Adrenal gland (tissue), 12 donors: Measurements from ENCODE around the gene TMOD1. TPM values are rescaled to one million over a fixed set of nuclear protein-coding genes. Genes with fewer than 3 reads are reported as not detected.

Experiments used
- DNase-seq, 7 donors: peaks; one replicate each; pipeline ENCODE4 v3.0.0-alpha.2; 2019 to 2020
- H3K27ac ChIP-seq, 5 donors: fragments of 200-600 bp; sonication (generic) in 4 of 5; 1 replicate in 3 of 5; 2 replicates in 2 of 5; pipeline versions ENCODE4 v1.5.1 to v1.8.0; 2016 to 2020; ENCODE audit warnings: mild to moderate bottlenecking in 1 of 5
- H3K27me3 ChIP-seq: fragments of 200-600 bp; 2 replicates; pipeline ENCODE4 v1.8.0; 2021
- H3K36me3 ChIP-seq, 2 donors: fragments of 200-600 bp; replicated peaks in 1 of 2; 1 replicate in 1 of 2; 2 replicates in 1 of 2; pipeline versions ENCODE4 v1.5.1 to v1.8.0; 2018 to 2022
- H3K4me1 ChIP-seq, 2 donors: fragments of 200-600 bp; replicated peaks in 1 of 2; 1 replicate in 1 of 2; 2 replicates in 1 of 2; pipeline versions ENCODE4 v1.5.1 to v1.8.0; 2018 to 2021
- H3K4me3 ChIP-seq, 4 donors: fragments of 200-600 bp; sonication (generic) in 3 of 4; one replicate each; pipeline ENCODE4 v1.5.1; 2016 to 2018
- H3K9me3 ChIP-seq, 3 donors: fragments of 200-600 bp; sonication (generic) in 1 of 3; replicated peaks in 1 of 3; 1 replicate in 2 of 3; 2 replicates in 1 of 3; pipeline versions ENCODE4 v1.5.1 to v1.8.0; 2016 to 2021
- POLR2A ChIP-seq, 2 donors: fragments of 450-650 bp; IDR thresholded peaks; one replicate each; pipeline ENCODE4 v1.6.1; 2017; ENCODE audit warnings: antibody characterized with exemption in 2 of 2, mild to moderate bottlenecking in 2 of 2, moderate library complexity in 1 of 2
- WGBS, 4 donors: extraction: QIAGEN DNeasy Blood & Tissue Kit in 2 of 4; methylation state at CpG; one replicate each; pipeline versions ENCODE4 v1.1.5 to v1.1.7; 2013 to 2017; 5-methylcytosine and 5-hydroxymethylcytosine counted together
- intact Hi-C, 2 donors: fragments of 100-400 bp; cut with DNase I; formaldehyde crosslinking; loops; one replicate each; pipeline versions ENCODE4 v1.14.1 to v1.15.0; 2022 to 2023
- polyA plus RNA-seq, 3 donors: library from polyadenylated mRNA; stranded (reverse); fragments of 200-250 nt in 2 of 3; fragments of 350-450 nt in 1 of 3; fragmentation: Illumina TruSeq in 1 of 3; extraction: RNeasy Lipid Tissue Mini Kit (QIAGEN cat#74804) in 1 of 3; gene quantifications; one replicate each; pipeline ENCODE4 v1.2.3, GENCODE V29; 2013 to 2014
- total RNA-seq, 9 donors: library from RNA; depleted of rRNA in 4 of 9; stranded (reverse); fragments of >200 nt in 4 of 9; fragments of 120-200 nt in 1 of 9; fragmentation: NEBNext Ultra II Directional in 1 of 9; extraction: Animal tissue kit (Norgen Biotek cat#: 25700) in 1 of 9; gene quantifications; one replicate each; pipeline versions ENCODE4 v1.1.0 to v1.2.4, GENCODE V29; 2013 to 2023
- TF ChIP-seq, protein P1 (sequence below), 6 experiments: fragments of 450-650 bp in 4 of 6; fragments of 200-600 bp in 2 of 6; sonication (generic) in 1 of 6; IDR thresholded peaks; 1 replicate in 5 of 6; 2 replicates in 1 of 6; pipeline versions ENCODE4 v1.5.1 to v1.8.0; 2016 to 2021; ENCODE audit warnings: antibody characterized with exemption in 6 of 6, mild to moderate bottlenecking in 2 of 6, moderate library complexity in 1 of 6
- donor health status: healthy with polysubstance abuse.
- donor health status: Bipolar disorder and iron deficiency.
- donor health status: DM: yes; HTN: yes; CAD: no.
- donor health status: DM: no; HTN: no; CAD: no.
- donor health status: DM: no; HTN: no; CAD: no.
- donor health status: DM: yes; HTN: yes; CAD: no.

TMOD1 gene
- total and polyA plus RNA-seq, 12 donors = 23.9 to 91.2 (median 59.8) TPM

DNA sequence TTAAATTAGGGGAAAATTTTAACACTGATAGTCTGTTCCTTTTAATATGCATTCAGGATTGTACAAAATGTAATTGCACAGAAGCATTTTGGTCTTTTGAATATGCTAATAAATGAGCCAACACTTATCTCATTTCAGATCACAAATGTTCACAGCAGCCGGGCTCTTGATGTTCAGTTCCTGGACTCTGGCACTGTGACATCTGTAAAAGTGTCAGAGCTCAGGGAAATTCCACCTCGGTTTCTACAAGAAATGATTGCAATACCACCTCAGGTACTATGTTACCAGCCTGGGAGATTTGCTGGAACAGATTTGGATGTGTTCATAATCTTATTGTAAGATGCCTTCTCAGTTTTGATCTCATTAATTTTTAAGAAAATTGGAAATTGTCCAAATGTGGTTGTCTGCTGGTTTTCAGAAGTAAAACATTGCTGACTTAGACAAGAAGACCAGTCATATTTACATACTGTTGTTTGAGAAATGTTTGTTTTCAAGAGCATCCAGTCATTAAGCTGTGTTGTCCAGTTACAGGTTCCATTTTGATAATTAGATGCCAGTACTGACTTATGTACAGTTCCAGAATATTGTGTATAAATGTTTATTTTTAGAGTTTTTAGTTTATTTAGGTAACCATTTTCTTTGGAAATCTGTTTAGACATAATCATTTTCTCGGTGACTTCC, 23.0 kb upstream of the TMOD1 start:
- no peaks in the 10 kb centered on the region for H3K36me3 ChIP-seq
- no peaks in the 10 kb centered on the region for H3K4me1 ChIP-seq
- no peaks in the 10 kb centered on the region for H3K9me3 ChIP-seq
- H3K4me3 ChIP-seq = no peak overlapping the region
- intact Hi-C loops = no loop called here
- TF ChIP-seq, protein P1, sequence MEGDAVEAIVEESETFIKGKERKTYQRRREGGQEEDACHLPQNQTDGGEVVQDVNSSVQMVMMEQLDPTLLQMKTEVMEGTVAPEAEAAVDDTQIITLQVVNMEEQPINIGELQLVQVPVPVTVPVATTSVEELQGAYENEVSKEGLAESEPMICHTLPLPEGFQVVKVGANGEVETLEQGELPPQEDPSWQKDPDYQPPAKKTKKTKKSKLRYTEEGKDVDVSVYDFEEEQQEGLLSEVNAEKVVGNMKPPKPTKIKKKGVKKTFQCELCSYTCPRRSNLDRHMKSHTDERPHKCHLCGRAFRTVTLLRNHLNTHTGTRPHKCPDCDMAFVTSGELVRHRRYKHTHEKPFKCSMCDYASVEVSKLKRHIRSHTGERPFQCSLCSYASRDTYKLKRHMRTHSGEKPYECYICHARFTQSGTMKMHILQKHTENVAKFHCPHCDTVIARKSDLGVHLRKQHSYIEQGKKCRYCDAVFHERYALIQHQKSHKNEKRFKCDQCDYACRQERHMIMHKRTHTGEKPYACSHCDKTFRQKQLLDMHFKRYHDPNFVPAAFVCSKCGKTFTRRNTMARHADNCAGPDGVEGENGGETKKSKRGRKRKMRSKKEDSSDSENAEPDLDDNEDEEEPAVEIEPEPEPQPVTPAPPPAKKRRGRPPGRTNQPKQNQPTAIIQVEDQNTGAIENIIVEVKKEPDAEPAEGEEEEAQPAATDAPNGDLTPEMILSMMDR (IDR thresholded peaks at IDR 0.05) = no peak
- TF ChIP-seq POLR2A (IDR thresholded peaks at IDR 0.05) = no peak
- DNase-seq = peak in 1 of 7 donors; percentile 10
- no peaks in the 10 kb centered on the region for H3K27me3 ChIP-seq
- WGBS, 4 donors = 64 to 75% (median 69%) methylated on average over 3 of the region's 3 CpGs
- H3K27ac ChIP-seq = no peak overlapping the region

DNA sequence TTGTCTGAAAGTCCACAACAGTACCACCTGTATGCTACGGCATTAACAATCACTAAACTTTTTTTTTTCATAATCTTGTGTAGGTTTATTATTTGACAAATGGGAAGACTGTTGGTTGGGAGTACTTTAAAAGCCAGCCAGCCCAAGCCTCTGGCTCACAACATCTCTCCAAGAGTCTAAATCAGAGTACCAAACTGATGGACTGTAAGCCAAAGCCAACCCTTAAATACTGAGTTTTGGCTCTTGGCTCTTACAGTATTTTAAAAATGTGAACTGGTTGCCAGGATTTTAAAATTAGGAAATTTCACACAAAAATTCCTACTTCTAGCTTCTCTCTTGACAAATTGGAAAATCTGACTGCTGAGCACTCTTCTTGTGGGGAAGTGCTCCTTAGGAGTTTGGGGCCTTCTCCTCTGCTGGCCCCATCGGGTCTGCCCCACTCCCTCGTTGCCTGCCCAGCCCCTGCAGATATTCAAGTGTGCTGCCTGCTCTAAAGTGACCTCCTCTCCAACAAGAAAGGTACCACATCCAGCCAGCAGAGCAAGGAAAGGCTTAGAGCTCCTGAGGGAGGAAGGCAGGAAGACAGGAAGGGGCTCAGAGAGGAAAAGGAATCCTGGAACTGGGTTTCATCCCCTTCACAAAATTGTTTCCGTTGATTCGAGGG, 21.8 kb upstream of the TMOD1 start:
- no peak for TF ChIP-seq POLR2A (IDR thresholded peaks at IDR 0.05)
- TF ChIP-seq, protein P1 (IDR thresholded peaks at IDR 0.05) = no peak

DNA sequence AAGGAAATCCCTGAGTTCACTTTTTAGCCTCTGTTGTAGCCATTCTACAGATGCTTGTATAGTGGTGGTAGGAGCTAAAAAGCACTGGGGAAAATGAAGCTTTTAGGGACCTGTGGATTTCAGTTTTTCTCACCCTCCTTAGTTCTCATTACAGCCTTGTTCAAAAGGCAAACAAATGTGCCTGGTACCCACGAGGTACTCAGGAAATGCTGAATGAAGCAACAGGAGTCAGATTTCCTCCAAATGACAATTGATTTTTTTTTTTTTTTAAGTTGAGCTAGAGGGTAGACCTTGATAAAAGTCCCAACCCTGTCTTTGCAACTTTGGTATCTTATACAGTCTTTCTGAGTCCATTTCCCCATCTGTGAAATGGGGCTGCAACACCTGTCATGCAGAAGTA, 21.3 kb upstream of the TMOD1 start:
- Histone ChIP-seq H3K4me1 (peaks cover 0 to 4% of the 10 kb centered on the region in 2 donors), H3K4me3 (no peak overlapping the region), H3K9me3 (no peaks in the 10 kb centered on the region), H3K27me3 (no peaks in the 10 kb centered on the region), H3K27ac (peak overlapping the region in 1 of 5 donors; percentile 14), H3K36me3 (no peaks in the 10 kb centered on the region)
- WGBS, 4 donors = 45 to 75% (median 57%) methylated on average over 1 of the region's 1 CpG
- intact Hi-C loops = no loop called here
- no peak for DNase-seq
- TF ChIP-seq POLR2A (IDR thresholded peaks at IDR 0.05) = no peak
- TF ChIP-seq, protein P1 (IDR thresholded peaks at IDR 0.05) = no peak

More for the DNA sequence above, 21.8 kb upstream of the TMOD1 start:
- Histone ChIP-seq H3K9me3 (no peaks in the 10 kb centered on the region), H3K4me1 (peaks cover 0 to 4% of the 10 kb centered on the region in 2 donors), H3K4me3 (no peak overlapping the region), H3K27ac (peak overlapping the region in 2 of 5 donors; percentile 14 to 38), H3K36me3 (no peaks in the 10 kb centered on the region), H3K27me3 (no peaks in the 10 kb centered on the region)
- intact Hi-C loops = no loop called here
- WGBS, 4 donors = 81 to 90% (median 86%) methylated on average over 5 of the region's 5 CpGs
- DNase-seq = no peak

DNA sequence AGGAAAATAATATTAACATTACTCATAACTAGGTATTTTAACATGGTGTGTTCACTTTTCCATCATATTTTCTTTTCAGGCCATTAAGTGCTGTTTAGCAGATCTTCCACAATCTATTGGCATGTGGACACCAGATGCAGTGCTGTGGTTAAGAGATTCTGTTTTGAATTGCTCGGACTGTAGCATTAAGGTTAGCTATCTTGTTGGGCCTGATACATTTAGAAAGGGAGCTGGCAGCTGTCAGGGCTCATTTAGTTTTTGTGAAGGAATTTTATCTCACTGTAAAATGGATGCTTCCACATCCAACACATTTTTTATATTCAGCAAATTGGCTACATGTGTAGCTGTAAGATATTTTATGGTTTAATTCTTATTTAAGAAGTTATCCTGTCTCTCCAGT, 20.7 kb upstream of the TMOD1 start:
- Histone ChIP-seq H3K27ac (no peak overlapping the region), H3K4me1 (peaks cover 0 to 4% of the 10 kb centered on the region in 2 donors), H3K9me3 (no peaks in the 10 kb centered on the region), H3K27me3 (no peaks in the 10 kb centered on the region), H3K36me3 (no peaks in the 10 kb centered on the region), H3K4me3 (no peak overlapping the region)
- WGBS, 4 donors = 90 to 100% (median 94%) methylated on average over 1 of the region's 1 CpG
- intact Hi-C loops = no loop called here
- DNase-seq = no peak
- TF ChIP-seq POLR2A (IDR thresholded peaks at IDR 0.05) = no peak
- TF ChIP-seq, protein P1 (IDR thresholded peaks at IDR 0.05) = no peak
